ENCODE results near the gene NDRG2.

NDRG2 gene

DNA sequence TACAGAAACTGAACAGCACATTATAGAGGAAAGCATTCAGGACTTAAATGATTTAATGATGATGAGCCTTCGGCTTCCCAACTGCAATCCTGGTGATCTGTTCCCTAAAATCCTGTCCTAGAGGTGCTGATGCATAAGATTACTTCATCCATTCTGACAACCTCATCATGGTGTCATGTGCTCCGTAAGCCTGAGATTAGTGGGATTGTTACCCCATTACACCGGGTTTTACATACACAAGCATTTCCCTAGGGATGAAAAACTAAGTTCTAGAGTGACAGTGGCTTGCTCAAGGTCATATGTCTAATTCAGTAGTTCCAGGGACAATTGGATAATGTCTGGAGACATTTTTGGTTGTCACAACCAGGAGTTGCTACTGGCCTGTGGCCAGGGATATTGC lies 12.3 kb upstream of the NDRG2 start:
- no peak for TF ChIP-seq POLR2AphosphoS5 (IDR thresholded peaks at IDR 0.05; ENCODE audit: low read depth, low read length)
- no peak for TF ChIP-seq PAX5 (IDR thresholded peaks at IDR 0.05; ENCODE audit: insufficient read depth, low read length, severe bottlenecking)
- TF ChIP-seq POLR2A (IDR thresholded peaks at IDR 0.05; ENCODE audit: low read depth, low read length), result no peak
- no peak for TF ChIP-seq TAF1 (IDR thresholded peaks at IDR 0.05; ENCODE audit: low read depth, low read length)
- TF ChIP-seq POU2F2 (IDR thresholded peaks at IDR 0.05; ENCODE audit: low read depth, low read length), result no peak
- no peak for TF ChIP-seq SPI1 (IDR thresholded peaks at IDR 0.05; ENCODE audit: low read depth, low read length)
- DNase-seq (ENCODE audit: insufficient read length, low spot score) (no peak), FAIRE-seq (no peak)

DNA sequence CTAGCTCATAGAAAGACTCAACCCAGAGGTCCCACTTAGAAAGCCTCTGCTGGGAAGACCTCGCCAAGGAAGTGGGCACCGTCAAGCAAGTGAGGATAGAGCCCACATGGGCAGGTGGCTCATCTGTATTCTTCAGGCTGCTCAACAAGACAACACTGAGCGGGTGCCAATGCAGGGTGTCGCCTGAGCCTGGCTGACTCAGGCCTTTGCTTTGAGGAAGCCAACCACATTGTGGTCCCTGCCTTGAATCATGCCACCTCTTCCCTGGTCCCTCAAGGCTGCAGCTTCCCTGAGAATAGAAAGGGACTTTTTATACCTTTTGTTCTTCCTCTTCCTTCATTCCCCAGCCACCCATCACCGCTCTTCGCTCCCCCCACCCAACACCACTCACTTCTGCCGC lies 11.9 kb upstream of the NDRG2 start:
- FAIRE-seq (no peak), DNase-seq (ENCODE audit: insufficient read length, low spot score) (no peak)
- TF ChIP-seq POU2F2 (IDR thresholded peaks at IDR 0.05; ENCODE audit: low read depth, low read length) (no peak), POLR2A (IDR thresholded peaks at IDR 0.05; ENCODE audit: low read depth, low read length) (no peak), TAF1 (IDR thresholded peaks at IDR 0.05; ENCODE audit: low read depth, low read length) (no peak), SPI1 (IDR thresholded peaks at IDR 0.05; ENCODE audit: low read depth, low read length) (no peak), POLR2AphosphoS5 (IDR thresholded peaks at IDR 0.05; ENCODE audit: low read depth, low read length) (no peak), PAX5 (IDR thresholded peaks at IDR 0.05; ENCODE audit: insufficient read depth, low read length, severe bottlenecking) (no peak)

DNA sequence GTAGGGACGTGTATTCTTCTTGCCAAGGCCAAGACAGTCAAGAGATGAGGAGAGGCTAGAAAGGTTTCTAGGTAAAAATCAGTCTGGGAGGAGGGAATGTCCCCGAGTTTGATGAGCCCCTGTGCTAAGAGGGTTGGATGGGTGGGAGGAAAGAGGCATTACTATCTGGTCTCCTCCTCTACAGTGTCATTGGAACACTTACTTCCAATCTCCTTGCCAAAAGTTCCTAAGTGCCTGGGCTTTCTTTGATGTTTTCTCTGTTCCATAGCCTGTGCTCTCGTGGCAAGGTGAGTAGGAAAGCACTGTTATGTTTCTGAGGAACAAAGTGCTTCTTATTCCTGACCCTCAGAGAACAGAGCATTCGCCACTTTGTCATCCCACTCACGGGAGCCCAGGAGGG lies 9.8 kb upstream of the NDRG2 start, which contains the start of gene RNASE13:
Gene RNASE13, minus strand, starts transcription at position 101 of the 400 bp plus-strand sequence. CDS start 519 bp downstream, outside the sequence.
- TF ChIP-seq POLR2AphosphoS5 (IDR thresholded peaks at IDR 0.05; ENCODE audit: low read depth, low read length), result no peak
- no peak for TF ChIP-seq POLR2A (IDR thresholded peaks at IDR 0.05; ENCODE audit: low read depth, low read length)
- TF ChIP-seq SPI1 (IDR thresholded peaks at IDR 0.05; ENCODE audit: low read depth, low read length), result no peak
- TF ChIP-seq TAF1 (IDR thresholded peaks at IDR 0.05; ENCODE audit: low read depth, low read length), result no peak
- FAIRE-seq (no peak), DNase-seq (ENCODE audit: insufficient read length, low spot score) (no peak)

DNA sequence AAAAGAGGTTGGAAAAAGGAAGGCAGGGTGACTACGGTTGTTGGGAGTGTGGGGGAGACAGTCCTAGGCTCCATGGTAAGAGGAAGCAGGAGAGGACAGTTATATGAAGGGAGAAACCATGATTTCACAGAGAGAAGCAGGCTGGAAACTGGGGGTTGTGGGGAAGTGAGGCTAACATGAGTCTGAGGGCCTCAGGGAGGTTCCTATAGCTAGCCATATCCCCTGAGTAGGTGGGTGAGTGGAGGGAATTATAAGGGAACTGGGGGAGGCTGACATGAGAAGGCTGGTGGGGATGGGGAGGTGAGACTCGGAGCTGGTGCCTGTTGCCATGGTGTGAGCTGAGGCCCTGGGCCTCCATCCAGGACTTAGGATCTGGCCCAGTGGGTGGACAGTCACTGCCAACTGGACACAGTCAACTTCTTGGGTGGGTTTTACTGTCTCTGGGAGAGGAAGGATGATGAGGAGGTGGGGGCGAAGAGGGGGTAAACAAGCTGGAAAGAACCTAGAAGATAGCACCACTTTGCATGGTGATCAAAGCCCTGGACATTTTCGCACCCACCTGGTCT lies 8.4 kb upstream of the NDRG2 start:
- TF ChIP-seq POU2F2 (IDR thresholded peaks at IDR 0.05; ENCODE audit: low read depth, low read length) (no peak), POLR2A (IDR thresholded peaks at IDR 0.05; ENCODE audit: low read depth, low read length) (no peak), PAX5 (IDR thresholded peaks at IDR 0.05; ENCODE audit: insufficient read depth, low read length, severe bottlenecking) (no peak), POLR2AphosphoS5 (IDR thresholded peaks at IDR 0.05; ENCODE audit: low read depth, low read length) (no peak), TAF1 (IDR thresholded peaks at IDR 0.05; ENCODE audit: low read depth, low read length) (no peak), SPI1 (IDR thresholded peaks at IDR 0.05; ENCODE audit: low read depth, low read length) (no peak)
- DNase-seq (ENCODE audit: insufficient read length, low spot score) (no peak), FAIRE-seq (no peak)

DNA sequence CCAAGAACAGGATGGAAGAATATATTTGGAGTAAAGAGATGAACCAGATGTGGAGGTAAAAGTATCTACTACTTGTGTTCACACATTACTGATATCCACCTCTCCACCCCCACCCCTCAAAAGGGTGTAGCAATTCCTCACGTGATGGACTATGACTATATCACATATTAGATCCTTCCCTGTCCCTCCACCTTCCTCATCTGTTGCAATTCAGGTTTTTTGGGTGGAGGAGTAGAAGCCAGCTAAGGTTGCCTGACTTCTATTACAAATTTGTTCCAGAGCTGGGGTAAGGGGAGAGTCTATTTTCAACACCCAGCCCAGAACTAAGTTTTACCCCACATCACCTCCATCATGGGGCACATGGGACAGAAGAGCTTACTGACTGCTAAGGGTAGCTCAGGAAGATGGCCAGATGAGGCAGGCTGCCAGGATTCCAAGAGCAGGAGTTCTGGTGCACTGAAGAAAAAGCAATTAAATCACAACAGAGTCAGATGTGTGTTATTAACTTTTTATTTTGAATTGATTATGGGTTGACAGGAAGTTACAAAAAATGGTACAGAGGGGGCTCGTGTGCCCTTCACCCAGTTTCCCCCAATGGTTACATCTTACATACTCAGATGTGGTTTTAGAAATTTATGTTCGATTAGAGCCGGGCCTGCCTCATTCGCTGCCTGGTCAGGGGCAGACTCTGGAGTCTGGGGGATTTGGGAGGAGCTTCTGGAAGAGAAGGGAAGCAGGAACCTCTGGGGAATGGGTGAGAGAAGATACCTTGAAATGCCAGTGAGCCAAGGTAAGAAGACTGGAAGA lies 7.7 kb upstream of the NDRG2 start:
- DNase-seq (ENCODE audit: insufficient read length, low spot score) (no peak), FAIRE-seq (no peak)
- TF ChIP-seq POU2F2 (IDR thresholded peaks at IDR 0.05; ENCODE audit: low read depth, low read length) (no peak), SPI1 (IDR thresholded peaks at IDR 0.05; ENCODE audit: low read depth, low read length) (no peak), POLR2A (IDR thresholded peaks at IDR 0.05; ENCODE audit: low read depth, low read length) (no peak), PAX5 (IDR thresholded peaks at IDR 0.05; ENCODE audit: insufficient read depth, low read length, severe bottlenecking) (no peak), TAF1 (IDR thresholded peaks at IDR 0.05; ENCODE audit: low read depth, low read length) (no peak), POLR2AphosphoS5 (IDR thresholded peaks at IDR 0.05; ENCODE audit: low read depth, low read length) (no peak)

DNA sequence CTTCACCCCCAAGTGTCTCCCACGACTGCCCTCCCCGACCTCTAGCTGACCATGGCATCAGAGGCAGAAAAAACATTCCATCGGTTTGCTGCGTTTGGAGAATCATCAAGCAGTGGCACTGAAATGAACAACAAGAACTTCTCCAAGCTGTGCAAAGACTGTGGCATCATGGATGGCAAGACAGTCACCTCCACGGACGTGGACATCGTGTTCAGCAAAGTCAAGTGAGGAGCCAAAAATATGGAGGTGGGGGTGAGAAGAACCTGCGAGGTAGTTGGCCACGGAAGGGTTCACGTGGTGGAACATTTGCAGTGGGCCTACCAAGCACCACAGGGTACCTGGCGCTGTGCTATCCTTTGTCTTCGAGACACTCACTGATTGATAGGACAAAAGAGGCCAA lies 5.7 kb upstream of the NDRG2 start:
- DNase-seq (ENCODE audit: insufficient read length, low spot score), result no peak
- no peak for FAIRE-seq
- TF ChIP-seq POLR2A (IDR thresholded peaks at IDR 0.05; ENCODE audit: low read depth, low read length) (no peak), PAX5 (IDR thresholded peaks at IDR 0.05; ENCODE audit: insufficient read depth, low read length, severe bottlenecking) (no peak), POLR2AphosphoS5 (IDR thresholded peaks at IDR 0.05; ENCODE audit: low read depth, low read length) (no peak), SPI1 (IDR thresholded peaks at IDR 0.05; ENCODE audit: low read depth, low read length) (no peak), POU2F2 (IDR thresholded peaks at IDR 0.05; ENCODE audit: low read depth, low read length) (no peak), TAF1 (IDR thresholded peaks at IDR 0.05; ENCODE audit: low read depth, low read length) (no peak)

DNA sequence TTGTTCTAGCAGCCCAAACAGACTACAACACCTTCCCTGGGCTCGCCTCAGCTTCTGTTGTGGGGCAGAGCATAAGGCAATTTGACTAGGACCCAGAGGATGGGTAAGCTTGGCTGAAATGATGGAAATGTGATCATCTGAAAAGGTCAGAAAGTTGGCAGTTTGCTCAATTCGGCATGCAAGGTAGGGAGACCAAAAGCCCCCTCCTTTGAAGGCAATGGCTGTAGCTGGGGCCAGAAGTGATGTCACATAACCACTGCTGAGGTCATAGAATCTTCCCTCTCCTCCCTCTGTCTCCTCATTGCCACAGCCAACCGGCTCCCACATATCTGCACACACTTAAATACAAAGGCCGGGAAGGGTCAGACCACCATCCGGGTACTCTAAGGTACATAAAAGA lies 5.1 kb upstream of the NDRG2 start, which contains the start of gene TPPP2:
Gene TPPP2, plus strand, starts transcription at position 301 of the 400 bp plus-strand sequence. CDS start 365 bp downstream, outside the sequence.
- DNase-seq (ENCODE audit: insufficient read length, low spot score) (no peak), FAIRE-seq (no peak)
- TF ChIP-seq POLR2A (IDR thresholded peaks at IDR 0.05; ENCODE audit: low read depth, low read length), result no peak
- TF ChIP-seq PAX5 (IDR thresholded peaks at IDR 0.05; ENCODE audit: insufficient read depth, low read length, severe bottlenecking), result no peak
- no peak for TF ChIP-seq TAF1 (IDR thresholded peaks at IDR 0.05; ENCODE audit: low read depth, low read length)
- no peak for TF ChIP-seq POU2F2 (IDR thresholded peaks at IDR 0.05; ENCODE audit: low read depth, low read length)
- no peak for TF ChIP-seq POLR2AphosphoS5 (IDR thresholded peaks at IDR 0.05; ENCODE audit: low read depth, low read length)
- no peak for TF ChIP-seq SPI1 (IDR thresholded peaks at IDR 0.05; ENCODE audit: low read depth, low read length)

DNA sequence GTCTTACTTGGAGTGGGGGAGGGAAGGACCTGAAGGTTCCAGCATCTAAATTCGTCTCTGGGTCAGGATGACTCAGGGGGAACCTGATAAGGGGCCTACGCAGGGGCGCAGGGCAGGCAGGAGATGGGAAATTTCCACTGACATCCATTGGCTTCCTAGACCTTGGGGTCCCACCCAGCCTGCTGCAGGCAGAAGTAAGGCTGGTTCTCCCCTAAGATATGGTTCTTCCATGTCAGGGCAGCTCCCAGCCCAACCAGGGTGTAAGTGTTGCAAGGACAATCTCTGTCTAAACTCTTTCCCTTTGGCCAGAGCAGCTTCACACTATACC lies 2.1 kb upstream of the NDRG2 start:
- FAIRE-seq (no peak), DNase-seq (ENCODE audit: insufficient read length, low spot score) (no peak)
- no peak for TF ChIP-seq SPI1 (IDR thresholded peaks at IDR 0.05; ENCODE audit: low read depth, low read length)
- no peak for TF ChIP-seq POU2F2 (IDR thresholded peaks at IDR 0.05; ENCODE audit: low read depth, low read length)
- no peak for TF ChIP-seq PAX5 (IDR thresholded peaks at IDR 0.05; ENCODE audit: insufficient read depth, low read length, severe bottlenecking)
- no peak for TF ChIP-seq POLR2AphosphoS5 (IDR thresholded peaks at IDR 0.05; ENCODE audit: low read depth, low read length)
- TF ChIP-seq TAF1 (IDR thresholded peaks at IDR 0.05; ENCODE audit: low read depth, low read length), result no peak
- TF ChIP-seq POLR2A (IDR thresholded peaks at IDR 0.05; ENCODE audit: low read depth, low read length), result no peak

DNA sequence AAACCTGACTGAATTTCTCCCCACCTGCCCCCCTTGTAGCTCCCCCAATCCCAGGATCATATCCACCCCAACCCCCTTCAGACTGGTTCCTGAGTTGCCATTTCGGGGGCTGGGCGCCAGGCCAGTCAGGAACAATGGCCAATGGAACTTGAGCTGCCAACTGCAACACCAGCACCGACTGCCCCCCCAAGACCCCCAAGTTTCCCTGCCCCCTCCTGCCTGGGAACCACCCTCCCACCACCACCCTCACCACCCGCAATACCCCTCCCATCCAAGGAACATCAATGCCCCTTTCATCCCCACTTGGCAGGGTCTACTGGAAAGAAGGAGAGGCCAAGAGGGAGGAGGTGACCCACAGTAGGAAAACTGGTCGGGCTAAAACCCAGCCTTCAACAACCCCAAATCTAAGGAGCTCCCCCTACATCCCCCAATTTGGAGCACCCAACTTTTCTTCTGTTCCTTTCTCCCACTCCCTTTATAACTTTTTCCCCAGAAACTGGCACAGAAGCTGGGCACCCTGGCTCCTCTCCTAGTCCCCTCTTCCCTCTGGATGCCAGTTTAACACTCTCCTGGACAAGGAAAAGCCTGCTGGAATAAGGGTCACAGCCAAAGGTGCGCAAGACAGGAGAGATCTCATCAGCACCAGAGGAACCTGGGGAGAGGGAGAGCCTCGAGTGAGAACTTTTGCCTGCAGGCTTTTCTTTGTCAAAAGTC lies 1.6 kb upstream of the NDRG2 start:
- no peak for FAIRE-seq
- TF ChIP-seq POLR2AphosphoS5 (IDR thresholded peaks at IDR 0.05; ENCODE audit: low read depth, low read length) (no peak), SPI1 (IDR thresholded peaks at IDR 0.05; ENCODE audit: low read depth, low read length) (no peak), PAX5 (IDR thresholded peaks at IDR 0.05; ENCODE audit: insufficient read depth, low read length, severe bottlenecking) (no peak)
- no peak for DNase-seq (ENCODE audit: insufficient read length, low spot score)

Measured in GM12891 (cell line).